GM23248 (cell line): ENCODE data around the gene VTCN1.

ENCODE experiments used
- EZH2 ChIP-seq: fragments of 200-600 bp; sonication (generic); IDR thresholded peaks from 2 replicates; pipeline ENCODE4 v1.6.1; 2018; ENCODE audit warnings: antibody characterized with exemption, mild to moderate bottlenecking; ENCODE audit not compliant: insufficient read depth, poor library complexity, severe bottlenecking
- EZH2phosphoT487 ChIP-seq: fragments of 200-600 bp; sonication (generic); IDR thresholded peaks from 2 replicates; pipeline ENCODE4 v1.6.1; 2018; ENCODE audit warnings: antibody characterized with exemption, moderate library complexity, mild to moderate bottlenecking, low read depth; ENCODE audit not compliant: insufficient read depth

GRCh38 chr1:117104986-117105385, 105.7 kb downstream of the VTCN1 start:
- no peak for TF ChIP-seq EZH2
- TF ChIP-seq EZH2phosphoT487 = no peak
